ENCODE results near the gene SUPT7L. TPM values are rescaled to one million over a fixed set of nuclear protein-coding genes. Genes with fewer than 3 reads are reported as not detected.

Gene SUPT7L
- total RNA-seq, 1 donor from 2014 or later = 47.6 TPM

- peaks cover 27% of the 10 kb centered on the region for H3K36me3 Mint-ChIP-seq (ENCODE audit: insufficient read depth)
- H3K4me3 Mint-ChIP-seq (ENCODE audit: low read depth) = no peak overlapping the region
- no peaks in the 10 kb centered on the region for H3K27me3 Mint-ChIP-seq
- no peak overlapping the region for H3K27ac Mint-ChIP-seq
- H3K9me3 Mint-ChIP-seq (ENCODE audit: low read depth) = no peaks in the 10 kb centered on the region
- no peak for DNase-seq (ENCODE audit: low spot score, unreplicated experiment)
- no peak for TF ChIP-seq CTCF (IDR thresholded peaks at IDR 0.05; ENCODE audit: unreplicated experiment)
- no peaks in the 10 kb centered on the region for H3K4me1 Mint-ChIP-seq (ENCODE audit: low read depth)
These were observed 41.9 kb downstream of the SUPT7L start for GRCh38 chr2:27621524-27621923.

- Mint-ChIP-seq H3K4me3 (ENCODE audit: low read depth) (no peak overlapping the region), H3K27ac (no peak overlapping the region), H3K9me3 (ENCODE audit: low read depth) (no peaks in the 10 kb centered on the region), H3K36me3 (ENCODE audit: insufficient read depth) (peaks cover 21% of the 10 kb centered on the region), H3K27me3 (no peaks in the 10 kb centered on the region), H3K4me1 (ENCODE audit: low read depth) (no peaks in the 10 kb centered on the region)
- no peak for TF ChIP-seq CTCF (IDR thresholded peaks at IDR 0.05; ENCODE audit: unreplicated experiment)
- DNase-seq (ENCODE audit: low spot score, unreplicated experiment) = no peak
These were observed 48.1 kb downstream of the SUPT7L start for GRCh38 chr2:27615316-27615715.

GRCh38 chr2:27613985-27614384 is 49.4 kb downstream of the SUPT7L start:
- H3K36me3 Mint-ChIP-seq (ENCODE audit: insufficient read depth) = peaks cover 18% of the 10 kb centered on the region
- H3K27me3 Mint-ChIP-seq = no peaks in the 10 kb centered on the region
- H3K9me3 Mint-ChIP-seq (ENCODE audit: low read depth) = no peaks in the 10 kb centered on the region
- no peak overlapping the region for H3K4me3 Mint-ChIP-seq (ENCODE audit: low read depth)
- H3K27ac Mint-ChIP-seq = no peak overlapping the region
- TF ChIP-seq CTCF (IDR thresholded peaks at IDR 0.05; ENCODE audit: unreplicated experiment) = no peak
- no peak for DNase-seq (ENCODE audit: low spot score, unreplicated experiment)
- H3K4me1 Mint-ChIP-seq (ENCODE audit: low read depth) = no peaks in the 10 kb centered on the region

GRCh38 chr2:27606611-27607010 is 56.8 kb downstream of the SUPT7L start:
- Mint-ChIP-seq H3K27me3 (no peaks in the 10 kb centered on the region), H3K4me1 (ENCODE audit: low read depth) (no peaks in the 10 kb centered on the region), H3K9me3 (ENCODE audit: low read depth) (no peaks in the 10 kb centered on the region), H3K4me3 (ENCODE audit: low read depth) (no peak overlapping the region), H3K27ac (no peak overlapping the region), H3K36me3 (ENCODE audit: insufficient read depth) (peaks cover 27% of the 10 kb centered on the region)
- no peak for TF ChIP-seq CTCF (IDR thresholded peaks at IDR 0.05; ENCODE audit: unreplicated experiment)
- DNase-seq (ENCODE audit: low spot score, unreplicated experiment) = no peak

Other genes with a start within 250 kb of the SUPT7L start
- 109 and 120 TPM in 2 replicates for gene NRBP1, start 235.0 kb downstream of the SUPT7L start, total RNA-seq
- 15.4 and 17.1 TPM in 2 replicates for gene KRTCAP3, start 221.2 kb downstream of the SUPT7L start, total RNA-seq
- 43.7 and 49.5 TPM in 2 replicates for gene IFT172, start 173.9 kb downstream of the SUPT7L start, total RNA-seq
- 10.2 and 12.2 TPM in 2 replicates for gene FNDC4, start 168.4 kb downstream of the SUPT7L start, total RNA-seq
- gene GCKR, start 166.8 kb downstream of the SUPT7L start, total RNA-seq = 2.0 and 2.8 TPM in 2 replicates
- gene ZNF512, start 80.6 kb downstream of the SUPT7L start, total RNA-seq = 59.1 and 60.9 TPM in 2 replicates
- gene CCDC121, start 34.6 kb downstream of the SUPT7L start, total RNA-seq = 5.6 and 5.7 TPM in 2 replicates
- 37.3 and 40.2 TPM in 2 replicates for gene GPN1, start 34.6 kb downstream of the SUPT7L start, total RNA-seq
- gene SLC4A1AP, start 275 bp upstream of the SUPT7L start, total RNA-seq = 19.5 and 22.1 TPM in 2 replicates
- 59.7 and 63.3 TPM in 2 replicates for gene MRPL33, start 108.1 kb upstream of the SUPT7L start, total RNA-seq
- gene RBKS, start 226.8 kb upstream of the SUPT7L start, total RNA-seq = 5.0 and 5.4 TPM in 2 replicates
- gene BABAM2, start 227.1 kb upstream of the SUPT7L start, total RNA-seq = 37.1 and 37.6 TPM in 2 replicates

Measured in progenitor cell of endocrine pancreas (in vitro differentiated cells).